Stimulated activated CD4-positive, alpha-beta T cell treated with anti-CD3 and anti-CD28 coated beads, Interleukin-4, amount 100 ng/mL, for 24 hours (primary cell): ENCODE data around the gene FKRP.
A peak's percentile ranks its signal among the peaks of the same experiment; 100 is the strongest.
"Not testable (repeated sequence)": the region's sequence is repeated elsewhere in the genome, so short reads cannot be mapped to it uniquely, and the experiment has no call there.

Experiments used
- DNase-seq: peaks from one replicate; pipeline ENCODE4 v3.0.0-alpha.2; 2020

Gene FKRP

GRCh38 chr19:46786236-46787039 lies 40.6 kb downstream of the FKRP start:
- DNase-seq: peak; percentile 90

- DNase-seq: no peak
Observed at GRCh38 chr19:46787040-46787330, 41.1 kb downstream of the FKRP start.

- DNase-seq: peak; percentile 39
Observed at GRCh38 chr19:46787331-46788261, 41.7 kb downstream of the FKRP start.

GRCh38 chr19:46788262-46788967 lies 42.6 kb downstream of the FKRP start, which contains the start of gene SLC1A5:
TSS of gene SLC1A5 (minus strand) at chr19:46788594. CDS start at chr19:46787965, 629 bp downstream.
- DNase-seq: peak; percentile 100

- DNase-seq: no peak
Observed at GRCh38 chr19:46788968-46789338, 43.1 kb downstream of the FKRP start.

- DNase-seq: no peak
Observed at GRCh38 chr19:46789371-46789770, 43.5 kb downstream of the FKRP start.

GRCh38 chr19:46791944-46792343 lies 46.1 kb downstream of the FKRP start:
- peak; percentile 21 for DNase-seq

GRCh38 chr19:46797881-46798280 lies 52.0 kb downstream of the FKRP start:
- DNase-seq: no peak

- no peak for DNase-seq
Observed at GRCh38 chr19:46798713-46799112, 52.9 kb downstream of the FKRP start.

- no peak for DNase-seq
Observed at GRCh38 chr19:46802152-46802551, 56.3 kb downstream of the FKRP start.

GRCh38 chr19:46803555-46803954 lies 57.7 kb downstream of the FKRP start:
- DNase-seq: no peak

GRCh38 chr19:46804432-46804831 lies 58.6 kb downstream of the FKRP start:
- not testable (repeated sequence) for DNase-seq

GRCh38 chr19:46806656-46807055 lies 60.8 kb downstream of the FKRP start:
- DNase-seq: no peak
